Uterus (tissue), 2 donors: ENCODE measurements around the gene ST8SIA1.

Experiments
- POLR2A ChIP-seq, 2 donors: fragments of 450-650 bp; IDR thresholded peaks; one replicate each; pipeline ENCODE4 v1.6.1; 2016; ENCODE audit warnings: antibody characterized with exemption in 2 of 2, mild to moderate bottlenecking in 1 of 2, moderate library complexity in 1 of 2
- TF ChIP-seq, protein P1 (sequence below), 4 experiments: fragments of 200-600 bp in 2 of 4; fragments of 450-650 bp in 2 of 4; sonication (generic) in 2 of 4; IDR thresholded peaks; one replicate each; pipeline ENCODE4 v1.5.1; 2016 to 2019; ENCODE audit warnings: antibody characterized with exemption in 4 of 4, mild to moderate bottlenecking in 2 of 4, moderate library complexity in 1 of 4

DNA sequence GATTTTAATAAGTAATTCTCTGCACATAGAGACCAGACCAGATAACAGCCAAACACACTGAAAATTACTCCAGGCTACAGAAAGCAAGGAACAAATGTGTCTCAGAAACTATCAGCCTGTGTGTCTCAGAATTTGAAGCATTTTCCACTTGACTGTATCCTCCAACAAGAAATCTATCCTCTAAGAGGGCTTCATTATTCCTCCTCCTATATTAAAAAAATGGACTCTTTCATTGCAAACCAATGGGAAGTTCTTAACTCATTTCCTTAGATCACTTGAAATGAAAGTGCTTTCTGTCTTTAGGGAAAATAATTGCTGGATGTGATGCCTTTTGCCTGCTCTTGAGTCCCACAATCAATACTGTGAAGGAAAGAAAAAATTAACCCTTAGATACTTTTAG, 2.3 kb downstream of the ST8SIA1 start:
- TF ChIP-seq, protein P1, sequence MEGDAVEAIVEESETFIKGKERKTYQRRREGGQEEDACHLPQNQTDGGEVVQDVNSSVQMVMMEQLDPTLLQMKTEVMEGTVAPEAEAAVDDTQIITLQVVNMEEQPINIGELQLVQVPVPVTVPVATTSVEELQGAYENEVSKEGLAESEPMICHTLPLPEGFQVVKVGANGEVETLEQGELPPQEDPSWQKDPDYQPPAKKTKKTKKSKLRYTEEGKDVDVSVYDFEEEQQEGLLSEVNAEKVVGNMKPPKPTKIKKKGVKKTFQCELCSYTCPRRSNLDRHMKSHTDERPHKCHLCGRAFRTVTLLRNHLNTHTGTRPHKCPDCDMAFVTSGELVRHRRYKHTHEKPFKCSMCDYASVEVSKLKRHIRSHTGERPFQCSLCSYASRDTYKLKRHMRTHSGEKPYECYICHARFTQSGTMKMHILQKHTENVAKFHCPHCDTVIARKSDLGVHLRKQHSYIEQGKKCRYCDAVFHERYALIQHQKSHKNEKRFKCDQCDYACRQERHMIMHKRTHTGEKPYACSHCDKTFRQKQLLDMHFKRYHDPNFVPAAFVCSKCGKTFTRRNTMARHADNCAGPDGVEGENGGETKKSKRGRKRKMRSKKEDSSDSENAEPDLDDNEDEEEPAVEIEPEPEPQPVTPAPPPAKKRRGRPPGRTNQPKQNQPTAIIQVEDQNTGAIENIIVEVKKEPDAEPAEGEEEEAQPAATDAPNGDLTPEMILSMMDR (IDR thresholded peaks at IDR 0.05): no peak
- TF ChIP-seq POLR2A (IDR thresholded peaks at IDR 0.05): no peak
